ENCODE measurements around the gene CSRP3. TPM values are rescaled to one million over a fixed set of nuclear protein-coding genes. Genes with fewer than 3 reads are reported as not detected.
A peak's percentile ranks its signal among the peaks of the same experiment; 100 is the strongest.
"Not testable (repeated sequence)": the region's sequence is repeated elsewhere in the genome, so short reads cannot be mapped to it uniquely, and the experiment has no call there.

Gene CSRP3
- total RNA-seq, 1 experiment from 2014 or later, result not detected

DNA sequence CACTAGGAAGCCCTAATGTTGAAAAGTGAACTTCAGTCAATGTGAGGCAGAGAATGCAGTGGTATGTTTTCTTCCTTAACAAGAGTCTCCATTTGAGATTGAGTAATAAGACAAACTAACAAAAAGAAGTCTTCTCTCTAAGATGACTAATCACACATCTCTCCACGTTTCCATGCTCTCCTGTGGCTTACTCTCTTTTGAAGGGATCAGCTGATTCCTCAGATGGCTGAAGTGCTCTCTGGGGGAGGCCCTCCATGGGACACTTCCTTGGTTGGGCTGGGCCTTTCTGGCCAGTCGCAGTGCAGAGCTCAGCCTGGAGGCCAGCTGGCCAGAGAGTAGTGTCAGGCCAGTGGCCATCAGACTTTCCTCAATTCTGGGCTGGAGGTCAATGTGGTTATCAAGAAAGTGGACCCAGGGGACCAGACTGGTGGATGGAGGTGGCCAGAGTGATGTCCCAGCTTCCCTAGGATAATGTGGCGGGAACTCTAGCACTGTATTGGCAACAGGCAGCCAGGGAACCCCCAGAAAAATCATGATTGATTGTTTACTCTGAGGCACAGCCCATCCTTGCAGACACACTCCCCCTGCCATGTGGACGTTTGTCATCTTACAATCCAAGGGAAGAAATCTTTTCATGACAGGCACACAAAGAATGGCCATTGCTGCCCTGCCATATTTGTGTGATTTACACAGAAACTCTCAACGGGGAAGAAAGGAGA is 14.5 kb downstream of the CSRP3 start:
- DNase-seq (ENCODE audit: low read depth), result peak; percentile 26

DNA sequence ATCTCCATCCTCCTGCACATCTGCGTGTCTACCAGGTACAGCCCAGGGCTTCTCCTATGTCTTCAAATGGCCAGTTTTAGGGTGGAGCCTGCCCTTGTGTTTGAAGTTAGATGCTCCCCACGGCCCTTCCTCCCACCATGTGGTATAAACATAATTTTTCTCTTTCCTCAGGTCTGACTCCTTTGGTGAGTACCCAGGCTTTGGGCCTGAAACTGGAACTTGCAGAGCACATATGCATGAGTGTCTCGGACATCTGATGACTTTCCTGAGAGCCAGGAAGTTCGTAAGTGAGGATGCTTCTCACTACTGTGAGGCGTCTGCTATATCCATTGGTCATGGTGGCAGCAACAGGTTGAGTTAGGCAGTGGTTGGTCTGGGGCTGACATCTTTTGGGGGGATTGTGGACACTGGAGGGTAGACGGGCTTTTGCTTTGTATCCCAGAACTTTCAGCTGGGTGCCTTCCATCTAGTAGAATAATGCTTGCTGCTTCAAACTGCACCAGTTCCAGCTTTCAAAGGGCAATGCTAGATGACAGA is 16.2 kb downstream of the CSRP3 start:
- no peak for DNase-seq (ENCODE audit: low read depth)

DNA sequence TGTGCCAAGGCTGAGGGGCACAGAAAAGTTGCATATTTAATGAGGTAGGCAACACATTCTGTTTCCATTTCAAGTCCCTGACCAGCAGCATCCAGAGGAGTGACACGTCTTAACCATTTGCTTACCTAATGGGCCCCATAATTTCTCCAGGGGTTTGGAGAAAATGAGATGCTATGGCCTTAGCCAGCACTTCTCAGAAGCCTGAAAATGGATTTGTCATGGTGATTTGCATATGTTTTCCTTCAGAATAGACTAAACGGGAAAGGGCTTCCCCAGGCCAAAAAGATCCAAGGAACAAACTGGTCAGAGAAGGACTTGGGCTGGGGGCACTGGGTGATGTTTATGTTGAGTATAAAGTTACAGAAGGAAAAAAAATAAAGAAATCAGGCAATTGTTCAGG is 16.7 kb downstream of the CSRP3 start:
- DNase-seq (ENCODE audit: low read depth), result no peak

DNA sequence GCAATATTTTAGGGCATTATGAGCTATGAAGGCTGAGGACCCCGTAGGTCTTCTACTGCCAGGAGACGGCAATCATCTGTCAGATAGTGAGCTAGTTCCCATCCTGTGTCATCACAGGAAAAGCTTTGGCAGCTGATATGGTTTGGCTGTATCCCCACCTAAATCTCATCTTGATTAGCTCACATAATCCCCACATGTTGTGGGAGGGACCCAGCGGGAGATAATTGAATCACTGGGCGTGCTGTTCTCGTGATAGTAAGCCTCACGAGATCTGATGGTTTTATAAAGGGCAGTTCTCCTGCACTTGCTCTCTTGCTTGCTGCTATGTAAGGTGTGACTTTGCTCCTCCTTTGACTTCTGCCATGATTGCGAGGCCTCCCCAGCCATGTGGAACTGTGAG is 18.1 kb downstream of the CSRP3 start:
- DNase-seq (ENCODE audit: low read depth), result no peak

DNA sequence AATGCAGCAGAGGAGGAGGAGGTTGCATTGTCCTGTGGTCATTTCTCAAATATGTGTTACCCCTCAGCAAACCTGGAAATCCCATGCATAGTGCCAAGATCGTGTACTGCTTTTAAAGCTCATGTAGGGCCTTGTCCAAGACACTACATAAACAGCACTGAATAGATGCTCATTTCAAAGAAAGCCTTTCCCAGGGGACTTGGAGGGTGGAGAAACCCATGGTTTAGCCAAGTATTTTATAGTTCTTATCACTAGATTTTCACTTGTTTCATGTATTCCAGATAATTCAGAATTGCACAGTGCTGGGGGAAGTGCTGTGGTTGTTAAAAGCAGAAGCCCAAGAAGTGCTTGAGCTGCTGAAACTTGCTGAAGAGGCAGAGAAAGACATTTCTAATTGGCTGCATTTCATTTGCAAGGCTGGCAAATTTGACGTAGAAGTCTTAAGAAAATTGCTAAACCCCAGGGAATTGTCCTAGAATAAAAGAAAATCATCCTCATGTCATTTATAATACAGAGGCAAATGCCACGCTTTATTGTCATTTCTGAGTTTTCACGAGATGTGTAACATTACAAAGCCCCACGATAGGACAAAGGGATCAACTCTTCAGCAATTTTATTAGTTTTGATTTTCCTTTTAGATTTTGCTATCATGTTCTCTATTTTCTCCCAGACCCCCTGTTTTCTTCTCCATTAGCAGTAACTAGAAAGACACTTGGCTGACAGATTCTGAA is 20.1 kb downstream of the CSRP3 start:
- DNase-seq (ENCODE audit: low read depth), result no peak

DNA sequence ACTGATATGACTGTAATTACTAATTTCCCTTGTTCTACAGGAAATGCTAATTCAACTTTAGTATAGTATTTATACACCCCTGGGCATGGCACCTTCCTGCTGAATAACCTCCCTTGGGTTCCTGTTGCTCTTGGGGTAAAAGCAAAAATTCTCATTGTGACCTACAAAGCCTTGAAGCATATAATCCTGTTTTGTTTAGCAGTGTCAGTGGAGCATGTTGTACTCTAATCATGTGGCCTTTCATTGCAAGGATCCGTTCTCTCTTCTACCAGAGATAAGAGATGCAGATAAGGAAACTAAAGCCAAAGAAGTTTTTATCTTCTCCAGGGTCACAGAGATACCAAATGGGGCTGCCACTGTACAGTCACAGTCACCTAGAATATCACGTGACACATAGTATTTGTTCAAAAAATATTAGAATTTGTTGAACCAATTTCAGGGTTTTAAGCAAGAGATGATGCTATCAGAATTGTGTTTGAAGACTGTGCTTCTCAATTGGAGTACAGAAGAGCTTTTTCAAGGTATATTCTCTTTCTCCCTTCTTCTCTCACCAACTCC is 25.1 kb downstream of the CSRP3 start:
- DNase-seq (ENCODE audit: low read depth), result no peak

DNA sequence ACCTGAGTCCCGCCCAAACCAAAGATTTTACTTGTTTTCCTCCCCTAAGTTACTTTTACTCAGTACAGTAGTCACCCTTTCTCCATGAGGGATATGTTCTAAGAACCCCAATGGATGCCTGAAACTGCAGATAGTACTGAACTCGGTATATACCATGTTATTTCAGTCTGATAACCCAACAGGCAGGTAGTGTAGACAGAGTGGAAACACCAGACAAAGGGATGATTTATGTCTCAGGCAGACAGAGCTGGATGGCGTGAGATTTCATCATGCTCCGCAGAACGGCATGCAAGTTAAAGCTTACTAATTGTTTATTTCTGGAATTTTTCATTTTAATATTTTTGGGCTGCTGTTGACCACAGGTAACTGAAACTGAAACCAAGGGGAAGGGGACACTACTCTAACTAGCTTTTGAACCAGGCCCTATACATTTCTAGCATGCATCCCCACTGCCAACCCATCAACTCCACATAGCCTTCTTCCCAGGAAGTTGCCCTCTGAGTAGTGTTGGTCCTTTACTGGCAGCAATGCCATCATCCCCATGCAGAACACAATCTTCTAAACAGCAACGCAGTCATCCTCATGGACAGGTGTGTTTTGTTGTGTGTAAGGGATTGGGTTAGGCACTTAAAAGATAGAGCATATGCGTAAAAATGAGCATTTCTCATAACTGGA is 27.7 kb downstream of the CSRP3 start:
- no peak for DNase-seq (ENCODE audit: low read depth)

DNA sequence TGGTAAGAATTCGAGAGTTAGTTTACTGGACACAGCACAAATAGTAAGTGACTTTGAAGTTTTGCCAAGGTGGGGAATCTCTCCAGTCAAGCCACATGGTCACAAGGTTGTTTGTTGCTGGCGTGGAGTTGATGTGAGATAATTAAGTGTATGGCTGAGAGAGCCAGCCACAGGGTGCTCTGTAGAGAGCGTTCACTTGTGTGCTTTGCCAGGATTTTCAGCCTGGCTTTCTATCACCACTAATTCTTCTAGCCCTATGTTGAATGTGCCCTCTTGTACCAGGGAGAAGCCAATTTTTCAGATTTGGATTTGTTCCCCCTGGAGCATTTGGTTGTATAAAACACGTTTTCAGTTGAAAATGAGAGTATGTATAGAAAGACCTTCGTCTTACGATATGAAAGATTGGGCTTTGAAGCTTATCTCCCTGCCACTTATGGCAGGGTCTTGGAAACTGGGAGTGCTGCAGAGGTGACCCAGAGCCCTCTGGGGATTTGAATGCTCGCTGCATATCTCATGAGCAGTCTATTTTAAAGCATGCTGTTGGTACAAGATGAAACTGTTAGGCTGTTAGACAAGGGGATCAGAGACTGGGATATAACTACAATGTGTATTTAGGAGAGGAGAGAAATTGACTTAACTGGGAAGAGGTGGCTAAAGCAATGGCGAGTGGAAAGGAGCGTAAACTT is 28.6 kb downstream of the CSRP3 start:
- no peak for DNase-seq (ENCODE audit: low read depth)

DNA sequence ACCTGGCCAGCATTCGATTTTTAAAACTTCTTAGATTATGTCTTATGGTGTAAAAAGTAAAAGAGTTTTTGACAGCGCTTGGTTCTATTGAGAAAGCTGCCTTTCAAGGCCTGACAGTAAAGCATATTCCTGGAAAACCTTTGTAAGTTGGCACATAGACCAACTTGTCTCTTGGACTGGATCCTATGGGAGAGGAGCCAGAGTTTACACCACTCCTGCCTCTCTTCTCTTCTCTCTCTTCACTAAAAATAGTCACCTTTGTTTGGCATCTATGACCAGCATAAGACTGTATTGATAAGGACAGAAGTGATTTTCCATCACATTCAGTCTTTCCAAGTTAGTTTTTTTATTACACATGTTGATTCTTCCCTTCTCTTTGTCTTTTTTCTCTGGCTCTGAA is 33.7 kb downstream of the CSRP3 start:
- DNase-seq (ENCODE audit: low read depth), result no peak

DNA sequence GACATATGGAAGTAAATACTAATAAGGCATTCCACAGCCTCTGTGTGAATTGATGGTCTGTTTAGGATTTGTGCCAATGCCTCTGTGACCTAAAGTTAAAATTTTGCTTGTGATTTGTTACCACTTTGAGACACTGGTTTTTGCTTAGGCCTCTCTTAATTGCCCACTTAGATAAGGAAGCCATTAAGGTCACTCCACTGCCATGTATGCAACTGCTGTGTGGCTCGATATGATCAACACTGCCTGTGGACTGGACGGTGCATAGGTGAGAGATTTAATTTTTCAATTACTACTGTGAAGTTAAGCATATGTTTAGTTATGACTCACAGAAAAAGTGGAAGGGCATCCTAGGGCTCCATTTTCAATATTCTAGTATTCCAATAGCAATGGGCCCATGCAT is 36.9 kb downstream of the CSRP3 start:
- DNase-seq (ENCODE audit: low read depth), result no peak

DNA sequence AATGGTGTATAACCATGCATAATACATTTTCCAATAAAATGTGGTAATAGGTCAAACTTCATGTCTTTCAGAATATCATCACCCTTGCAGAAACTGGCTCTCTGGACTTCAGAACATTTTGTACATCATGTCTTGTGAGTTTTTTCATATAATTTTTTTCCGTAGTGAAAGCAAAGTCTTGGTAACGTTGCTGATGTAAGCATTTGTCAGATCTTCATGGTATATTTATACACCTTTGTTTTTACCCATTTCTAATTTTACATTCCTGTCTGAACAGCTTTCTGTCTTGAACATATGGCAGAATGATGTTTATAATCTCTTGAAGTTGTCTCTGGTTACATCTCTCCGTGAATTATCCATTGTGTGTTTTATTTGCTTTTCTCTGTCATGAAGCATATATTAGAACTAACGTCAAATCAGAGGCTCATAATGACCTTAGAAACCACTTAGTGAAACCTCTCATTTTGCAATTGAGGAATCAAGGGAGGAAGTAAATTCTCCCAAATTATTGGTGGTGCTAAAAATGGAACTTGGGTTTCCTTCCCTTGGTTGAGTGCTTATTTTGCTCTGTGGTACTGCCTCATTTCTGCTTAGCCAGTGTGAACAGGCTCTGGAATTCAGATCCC is 37.4 kb downstream of the CSRP3 start:
- no peak for DNase-seq (ENCODE audit: low read depth)

DNA sequence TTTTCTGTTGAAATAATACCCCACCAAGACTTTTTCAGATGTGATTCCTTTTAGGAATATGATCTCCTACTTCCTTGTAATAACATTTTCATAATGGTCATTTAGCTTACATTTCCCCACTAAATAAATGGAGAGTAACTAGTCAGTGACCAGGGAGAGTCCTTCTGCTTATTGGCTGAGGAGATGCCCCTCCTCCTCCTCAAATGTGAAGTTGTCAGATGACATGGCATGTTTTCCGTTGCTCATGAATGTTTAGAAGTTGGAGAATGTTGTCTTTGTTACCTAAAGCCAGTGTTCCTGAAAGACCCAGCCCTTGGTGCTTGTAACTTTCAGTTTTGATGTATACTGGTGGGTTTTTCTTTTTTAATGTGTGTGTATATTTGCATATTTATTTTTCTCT is 38.2 kb downstream of the CSRP3 start:
- no peak for DNase-seq (ENCODE audit: low read depth)

DNA sequence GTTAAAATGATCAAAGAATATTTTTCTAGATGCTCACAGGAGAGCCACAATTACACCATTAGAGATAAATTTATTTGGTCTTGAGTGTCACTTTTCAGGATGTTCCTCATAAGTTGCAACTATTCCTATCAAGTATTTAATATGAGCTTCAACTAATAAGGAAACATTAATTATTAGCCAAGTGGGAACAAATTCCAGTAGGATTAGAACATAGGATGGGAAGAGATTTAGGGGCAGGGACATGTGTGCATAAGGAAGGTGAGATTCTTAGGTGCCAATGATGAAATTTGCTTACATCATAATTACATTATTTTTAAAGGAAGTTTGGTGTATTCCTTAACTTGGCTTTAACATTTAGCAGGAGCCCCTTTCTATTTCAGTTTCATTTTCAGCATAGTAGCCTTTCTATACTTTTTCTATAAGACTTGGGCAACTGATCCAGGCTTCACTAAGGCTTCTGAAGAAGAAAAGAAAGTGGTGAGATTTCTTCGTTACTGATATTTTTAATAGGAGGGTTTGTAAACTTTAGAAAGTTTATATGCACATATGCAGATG is 38.8 kb downstream of the CSRP3 start:
- DNase-seq (ENCODE audit: low read depth), result no peak

DNA sequence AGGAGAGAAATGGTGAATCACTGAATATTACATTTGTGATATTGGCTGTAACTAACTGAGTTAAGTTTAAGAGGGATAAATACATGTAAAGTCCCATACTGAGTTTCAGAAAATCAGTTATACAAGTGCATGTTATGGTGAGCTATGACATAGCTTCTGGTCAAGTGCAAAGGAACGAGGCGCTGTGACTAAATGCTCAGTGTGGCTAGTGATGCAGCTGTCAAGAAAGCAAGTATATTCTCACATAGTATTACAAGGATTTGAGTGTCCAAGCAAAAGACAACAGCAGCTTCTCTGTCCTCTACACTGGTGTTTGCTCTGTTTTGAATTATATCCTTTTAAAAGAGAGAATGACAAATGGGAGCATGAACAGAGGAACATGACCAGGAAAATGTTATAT is 40.1 kb downstream of the CSRP3 start:
- no peak for DNase-seq (ENCODE audit: low read depth)

DNA sequence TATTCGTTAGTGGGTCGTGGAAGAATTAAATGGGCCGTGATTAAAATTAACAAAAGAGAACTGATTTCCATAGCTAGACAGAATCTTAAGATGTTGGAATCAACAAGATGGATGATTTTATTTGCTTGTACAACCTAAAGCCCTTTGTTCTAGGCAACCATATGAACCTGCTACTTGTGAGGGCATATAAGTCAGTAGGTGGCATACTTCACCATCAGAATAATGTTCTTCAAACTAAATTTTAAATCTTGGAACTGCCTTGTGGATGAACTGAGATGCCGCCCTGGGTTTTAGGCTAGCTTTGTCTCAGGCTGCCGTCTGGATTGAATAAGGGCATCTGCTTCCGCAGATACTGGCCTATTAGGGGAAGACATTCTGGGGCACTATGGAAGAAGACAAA is 40.9 kb downstream of the CSRP3 start:
- no peak for DNase-seq (ENCODE audit: low read depth)

DNA sequence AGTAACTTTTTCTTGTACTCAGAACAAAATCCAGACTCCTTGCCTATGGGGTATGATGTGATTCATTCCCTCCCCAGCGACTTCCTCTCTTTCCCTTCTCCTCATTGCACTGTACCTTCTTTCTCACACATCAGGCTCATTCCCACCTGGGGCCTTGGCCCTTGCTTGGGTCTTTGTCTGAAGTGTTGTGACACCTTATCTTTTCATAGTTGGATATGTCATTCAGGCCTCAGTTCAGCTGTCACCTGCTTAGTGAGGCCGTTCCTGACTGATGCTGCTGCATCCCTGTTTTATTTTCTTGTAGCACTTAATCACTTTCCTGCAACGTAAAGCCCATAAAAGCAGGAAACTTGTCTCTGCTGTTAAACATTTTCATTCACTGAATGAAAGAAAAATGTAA is 44.9 kb downstream of the CSRP3 start:
- DNase-seq (ENCODE audit: low read depth), result no peak

DNA sequence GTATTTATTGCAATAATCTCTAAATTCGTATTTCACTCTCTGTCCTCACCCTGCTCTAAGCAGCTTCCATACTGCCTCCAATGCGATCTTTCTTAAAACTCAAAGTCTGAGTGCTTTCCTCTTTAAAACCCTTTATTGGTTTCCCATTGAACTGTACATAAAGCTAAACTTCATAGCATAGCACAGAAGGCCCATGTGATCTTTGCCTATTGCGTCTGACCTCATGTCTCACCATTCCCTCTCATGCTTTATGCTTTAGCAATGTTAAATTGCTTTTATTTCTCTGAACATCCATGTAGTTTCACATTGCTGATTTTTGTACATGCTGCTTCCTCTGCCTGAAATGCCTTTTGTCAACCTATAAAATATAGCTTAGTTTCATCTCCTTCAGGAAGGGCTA is 56.5 kb downstream of the CSRP3 start:
- no peak for DNase-seq (ENCODE audit: low read depth)

DNA sequence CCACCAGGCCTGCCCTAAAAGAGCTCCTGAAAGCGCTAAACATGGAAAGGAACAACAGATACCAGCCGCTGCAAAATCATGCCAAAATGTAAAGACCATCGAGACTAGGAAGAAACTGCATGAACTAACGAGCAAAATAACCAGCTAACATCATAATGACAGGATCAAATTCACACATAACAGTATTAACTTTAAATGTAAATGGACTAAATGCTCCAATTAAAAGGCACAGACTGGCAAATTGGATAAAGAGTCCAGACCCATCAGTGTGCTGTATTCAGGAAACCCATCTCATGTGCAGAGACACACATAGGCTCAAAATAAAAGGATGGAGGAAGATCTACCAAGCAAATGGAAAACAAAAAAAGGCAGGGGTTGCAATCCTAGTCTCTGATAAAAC is 64.9 kb downstream of the CSRP3 start:
- not testable (repeated sequence) for DNase-seq (ENCODE audit: low read depth)

DNA sequence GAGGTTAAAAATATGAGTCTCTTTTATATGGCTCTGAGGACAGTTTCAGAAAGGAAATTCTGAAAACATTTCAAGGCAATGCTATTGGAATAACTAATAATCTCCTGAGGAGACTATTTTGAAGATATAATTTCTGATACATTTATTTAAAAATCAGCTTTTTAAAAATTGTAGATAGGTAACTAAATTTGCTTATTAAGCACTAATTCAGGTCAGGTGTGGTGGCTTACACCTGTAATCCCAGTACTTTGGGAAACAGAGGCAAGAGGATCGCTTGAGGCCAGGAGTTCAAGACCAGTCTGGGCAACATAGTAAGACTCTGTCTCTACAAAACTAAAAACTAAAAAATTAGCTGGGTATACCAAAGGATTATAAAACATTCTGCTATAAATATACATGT is 67.8 kb downstream of the CSRP3 start:
- no peak for DNase-seq (ENCODE audit: low read depth)

Measured in RPMI7951 (cell line).